HT-29 (cell line): ENCODE measurements around the gene LAMB1. TPM values are rescaled to one million over a fixed set of nuclear protein-coding genes. Genes with fewer than 3 reads are reported as not detected.
A peak's percentile ranks its signal among the peaks of the same experiment; 100 is the strongest.

Source experiments
- DNase-seq: peaks from one replicate; pipeline ENCODE4 v3.0.0-alpha.2; 2015; ENCODE audit warnings: low spot score
- small RNA-seq: library from RNA; depleted of rRNA; stranded (forward); fragments of <200 nt; gene quantifications from one replicate; pipeline ENCODE3, GENCODE V24; 2014
- total RNA-seq: library from RNA; depleted of rRNA; stranded (reverse); fragments of >200 nt; shearing (Covaris generic); gene quantifications from 2 replicates; pipeline ENCODE4 v1.2.3, GENCODE V29; 2014; rRNA removed

Gene LAMB1
- total RNA-seq, 1 experiment from 2014 or later: 46.6 TPM

DNA sequence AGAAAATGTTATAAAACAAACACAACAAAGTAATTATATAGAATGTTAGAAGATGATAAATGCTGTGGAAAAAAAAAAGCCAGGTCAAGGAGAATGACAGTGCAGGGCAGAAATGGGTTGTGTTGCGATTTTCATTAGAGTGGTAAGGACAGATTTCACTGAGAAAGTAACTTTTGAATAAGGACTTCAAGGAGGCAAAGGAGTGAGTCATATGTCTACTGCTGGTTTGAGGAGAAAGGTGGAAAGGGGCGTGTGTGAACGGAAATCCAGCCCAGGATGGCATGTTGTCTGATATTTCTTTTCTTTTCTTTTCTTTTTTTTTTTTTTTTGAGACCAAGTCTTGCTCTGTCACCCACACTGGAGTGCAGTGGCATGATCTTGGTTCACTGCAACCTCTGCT, 124.3 kb downstream of the LAMB1 start:
- no peak for DNase-seq

DNA sequence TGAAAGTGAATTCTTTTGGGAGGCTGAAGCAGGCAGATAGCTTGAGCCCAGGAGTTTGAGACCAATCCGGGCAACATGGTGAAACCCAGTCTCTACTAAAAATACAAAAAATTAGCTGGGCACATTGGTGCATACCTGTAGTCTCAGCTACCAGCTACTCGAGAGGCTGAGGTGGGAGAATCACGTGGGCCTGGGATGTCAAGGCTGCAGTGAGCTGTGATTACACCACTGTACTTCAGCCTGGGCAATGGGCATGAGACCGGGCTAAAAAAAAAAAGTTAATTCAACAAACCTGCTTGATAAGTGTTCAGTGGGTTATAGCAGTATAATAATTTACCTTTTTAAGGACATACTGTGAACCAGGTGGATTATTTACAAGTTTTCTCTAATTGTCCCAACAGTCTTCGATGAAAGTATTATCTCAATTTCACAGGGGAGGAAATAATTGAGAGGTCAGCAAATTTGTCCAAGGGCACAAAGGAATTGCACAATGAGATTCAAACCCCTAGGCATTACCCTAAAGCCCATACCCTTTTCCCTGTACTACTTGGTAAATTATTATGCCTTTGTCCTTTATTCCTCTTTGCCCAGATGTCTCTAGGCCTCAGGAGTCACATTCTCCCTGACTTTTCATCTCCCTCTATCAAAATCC, 125.1 kb downstream of the LAMB1 start:
- no peak for DNase-seq

DNA sequence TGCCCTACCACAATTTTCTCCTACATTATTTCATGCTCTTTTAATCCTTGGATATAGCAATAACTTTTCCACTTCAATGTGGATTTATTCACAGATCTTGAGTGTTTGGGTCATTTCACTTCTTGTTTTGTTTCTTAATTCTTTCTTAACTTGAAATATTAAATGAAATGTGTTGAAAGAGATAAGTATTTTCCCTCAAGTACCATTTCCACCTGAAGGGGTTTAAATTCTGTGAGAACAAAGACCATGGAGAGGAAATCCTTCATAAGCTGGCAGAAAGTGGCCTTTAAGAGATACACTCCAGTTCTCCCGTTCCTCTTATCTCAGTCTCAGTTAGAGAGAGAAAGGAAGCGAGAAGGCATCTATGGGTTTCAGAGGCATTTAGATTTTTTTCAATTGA, 126.0 kb downstream of the LAMB1 start:
- DNase-seq: no peak

DNA sequence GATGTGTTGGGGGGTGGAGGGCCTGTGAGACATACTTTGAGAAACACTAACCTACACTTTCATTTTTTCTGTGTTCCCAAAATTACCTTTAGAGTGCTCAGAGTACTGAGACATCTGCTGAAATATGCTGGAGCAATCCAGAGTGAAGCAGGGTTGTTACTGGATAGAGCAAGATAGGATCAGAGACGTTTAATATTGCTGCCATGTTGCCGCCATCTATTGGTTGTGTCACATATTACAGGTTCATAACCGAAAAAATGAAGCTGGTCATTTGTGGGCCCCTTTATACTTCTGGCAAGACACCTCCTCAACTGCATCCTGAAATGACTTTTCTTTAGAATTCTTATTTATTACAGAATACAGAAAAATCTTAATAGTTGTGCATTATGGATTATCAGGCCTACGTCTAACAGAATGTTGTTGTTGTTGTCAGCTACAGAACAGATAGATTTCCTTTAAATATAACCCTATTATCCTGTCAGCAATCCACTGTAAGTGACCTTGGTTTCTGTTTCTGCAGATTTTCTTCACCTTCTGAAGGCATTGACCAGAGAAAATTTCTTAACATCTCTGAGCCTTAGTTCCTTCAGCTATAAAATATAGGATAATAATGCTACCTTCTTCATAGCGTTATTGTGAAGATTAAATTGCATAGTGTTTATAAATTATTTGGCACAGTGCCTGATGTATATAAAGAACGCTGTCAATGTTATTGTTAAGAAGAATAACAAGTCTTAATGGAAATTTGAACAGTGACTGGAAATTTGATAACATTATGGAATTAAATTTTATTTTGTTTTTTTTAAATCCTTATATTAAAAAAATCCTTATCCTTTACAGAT, 128.1 kb downstream of the LAMB1 start:
- peak; percentile 82 for DNase-seq

DNA sequence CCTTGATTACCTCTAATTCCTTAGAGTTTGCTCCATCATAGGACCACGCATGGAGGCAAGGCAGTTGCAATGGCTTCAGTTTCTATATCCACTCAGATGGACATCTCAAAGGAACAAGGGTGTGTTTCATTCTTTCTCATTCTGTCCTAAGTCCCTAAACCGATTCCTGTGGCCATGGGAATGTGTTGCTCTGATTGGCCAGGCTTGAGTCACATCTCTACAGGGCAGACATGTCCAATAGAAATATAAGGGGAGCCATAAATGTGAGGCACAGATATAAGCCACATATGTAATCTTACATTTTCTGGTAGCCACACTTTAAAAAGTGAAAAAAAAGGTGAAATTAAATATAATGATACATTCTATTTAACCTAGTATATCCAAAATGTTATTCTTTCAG, 128.8 kb downstream of the LAMB1 start:
- DNase-seq: no peak

Small RNA genes within 50 kb of the gene (small RNA-seq; reads per million reads assigned to genes)
- gene RF00012: 1.4 reads per million, percentile 50 among the genes with 10 or more reads in this experiment

Other genes starting within 250 kb of the LAMB1 start
- not detected in 2 replicates for gene SLC26A3, start 199.9 kb downstream of the LAMB1 start, total RNA-seq
- 32.8 and 36.0 TPM in 2 replicates for gene DLD, start 112.0 kb downstream of the LAMB1 start, total RNA-seq
- 0.03 TPM in 1 of 2 replicates, not detected in the other for gene LAMB4, start 127.2 kb upstream of the LAMB1 start, total RNA-seq